DLD1 (cell line): ENCODE data around the gene TSPAN32.

Experiments used
- in situ Hi-C: cut with HindIII; loops from 2 replicates; pipeline ENCODE4 v1.10.0; 2017; ENCODE audit warnings: low sequenced_read_pairs

The TSPAN32 gene

DNA sequence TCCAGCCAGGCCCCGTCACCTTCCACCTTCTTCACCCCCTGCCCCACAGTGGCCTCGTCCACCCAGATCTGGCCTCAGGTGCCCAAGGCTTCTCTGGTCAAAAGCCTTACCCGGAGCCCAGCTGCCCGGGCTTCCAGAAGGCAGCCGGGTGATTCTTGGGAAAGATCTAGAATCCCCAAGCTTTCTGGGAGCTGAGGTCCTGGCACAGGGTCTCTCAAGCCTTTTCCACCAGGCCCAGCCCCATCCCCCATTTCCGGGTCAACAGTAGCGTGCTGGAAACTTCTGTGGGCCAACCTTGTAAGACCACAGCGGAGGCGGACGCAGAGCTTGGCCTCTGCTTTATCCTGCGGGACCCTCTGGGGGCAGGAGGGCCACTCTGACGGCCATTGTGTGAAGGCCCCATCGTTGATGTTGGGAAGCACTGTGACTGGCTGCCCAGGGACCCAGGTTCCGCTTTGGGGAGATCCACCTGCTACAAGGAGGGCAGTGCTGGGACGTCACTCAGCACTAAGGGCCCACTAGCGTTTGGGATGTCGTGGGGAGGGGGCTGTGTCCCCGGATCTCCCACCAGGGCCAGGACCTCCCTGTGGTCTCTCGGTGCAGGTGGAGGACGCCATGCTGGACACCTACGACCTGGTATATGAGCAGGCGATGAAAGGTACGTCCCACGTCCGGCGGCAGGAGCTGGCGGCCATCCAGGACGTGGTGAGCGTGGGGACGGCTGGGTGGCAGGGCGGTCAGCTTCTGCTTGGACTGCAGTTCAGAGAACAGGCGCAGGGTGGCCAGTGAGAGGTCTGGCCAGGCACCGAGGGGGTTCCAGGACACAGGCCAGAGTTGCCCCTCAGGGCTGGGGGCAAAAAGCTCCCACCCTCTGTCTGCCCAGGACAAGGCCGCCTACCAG lies 11.5 kb downstream of the TSPAN32 start:
- in situ Hi-C loops: no loop called here

DNA sequence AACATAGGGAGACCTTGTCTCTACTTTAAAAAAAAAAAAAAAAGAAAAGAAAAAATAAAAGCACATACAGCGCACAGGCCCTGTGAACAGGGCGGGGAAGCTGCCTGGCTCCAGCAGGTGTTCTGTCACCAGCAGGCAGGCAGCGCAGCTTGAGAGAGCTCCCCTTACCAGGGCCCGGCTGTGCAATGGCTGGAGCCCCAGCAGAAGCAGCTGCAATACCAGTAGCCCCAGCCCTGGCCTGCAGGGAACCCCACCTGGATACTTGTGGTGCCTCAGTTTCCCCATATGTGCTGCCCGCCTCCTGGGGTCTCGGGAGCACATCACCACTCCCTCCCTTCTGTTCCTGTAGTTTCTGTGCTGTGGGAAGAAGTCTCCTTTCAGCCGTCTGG lies 12.3 kb downstream of the TSPAN32 start:
- in situ Hi-C loops: no loop called here

- in situ Hi-C loops: no loop called here
These were observed 12.9 kb downstream of the TSPAN32 start for GRCh38 chr11:2314525-2315394.

DNA sequence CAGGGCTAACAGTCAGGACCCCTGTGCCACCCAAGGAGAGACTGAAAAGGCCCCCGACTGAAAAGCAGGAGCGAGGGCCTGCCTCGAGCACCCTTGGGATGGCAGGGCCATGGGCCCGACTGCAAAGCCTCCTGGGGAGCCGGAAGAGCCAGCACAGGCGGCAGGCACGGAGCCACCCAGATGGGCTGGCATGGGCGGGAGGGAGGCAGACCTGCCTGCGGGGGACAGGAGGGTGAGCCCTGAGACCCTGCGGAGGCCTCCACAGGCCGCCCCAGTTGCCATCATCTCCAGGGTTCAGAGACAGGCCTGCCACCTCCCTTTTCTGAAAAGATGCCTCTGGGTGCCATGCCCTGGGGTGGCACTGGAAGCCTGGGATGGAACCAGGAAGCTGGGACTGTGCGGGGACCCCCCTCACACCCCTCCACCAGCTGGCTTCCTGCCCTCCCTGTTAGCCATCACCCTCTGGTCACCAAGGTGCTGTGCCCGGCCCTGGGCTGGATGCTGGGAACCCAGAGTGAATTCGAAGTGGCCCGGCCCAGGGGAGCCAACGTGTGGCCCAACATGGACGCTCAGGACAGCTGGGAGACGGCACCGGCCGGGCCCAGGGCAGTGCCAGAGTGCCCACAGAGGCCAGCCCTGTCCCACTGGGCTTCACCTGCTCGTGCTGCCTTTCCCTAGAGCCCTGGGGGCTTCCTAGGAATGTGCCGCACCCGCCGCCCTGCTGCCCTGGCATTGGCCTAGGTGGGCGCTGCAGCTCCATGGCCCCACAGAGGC lies 13.8 kb downstream of the TSPAN32 start:
- in situ Hi-C loops: no loop called here

DNA sequence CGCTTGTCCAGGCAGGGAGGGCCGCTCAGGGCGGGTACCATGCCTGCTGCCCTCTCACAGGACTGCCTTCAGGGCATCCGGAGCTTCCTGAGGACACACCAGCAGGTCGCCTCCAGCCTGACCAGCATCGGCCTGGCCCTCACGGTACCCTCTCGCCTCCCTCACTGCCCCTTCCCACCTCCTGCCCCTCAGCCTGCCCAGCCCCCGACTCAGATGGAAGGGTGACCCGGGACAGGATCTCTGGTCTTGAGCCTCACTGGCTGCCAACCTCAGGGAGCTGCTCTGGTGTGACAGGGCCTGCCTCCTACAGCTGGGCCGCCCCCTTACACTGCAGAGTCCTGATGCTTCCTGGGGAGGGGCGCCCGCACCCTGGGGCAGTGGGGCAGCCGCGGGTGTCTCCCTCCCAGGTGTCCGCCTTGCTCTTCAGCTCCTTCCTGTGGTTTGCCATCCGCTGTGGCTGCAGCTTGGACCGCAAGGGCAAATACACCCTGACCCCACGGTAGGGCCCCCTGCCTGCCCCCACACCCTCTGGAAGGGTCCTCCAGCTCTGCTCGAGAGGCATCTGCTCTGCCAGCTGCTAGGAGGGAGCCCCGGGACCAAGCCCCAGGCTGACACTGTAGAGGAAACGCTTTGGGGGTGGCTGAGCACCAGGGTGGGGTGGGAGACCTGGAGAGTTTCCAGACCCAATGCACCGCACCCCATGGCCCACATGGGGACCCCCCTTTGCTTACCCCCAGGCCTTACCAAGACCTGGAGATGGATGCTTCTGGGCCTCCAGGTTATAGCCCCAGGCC lies 14.6 kb downstream of the TSPAN32 start:
- in situ Hi-C loops: no loop called here

DNA sequence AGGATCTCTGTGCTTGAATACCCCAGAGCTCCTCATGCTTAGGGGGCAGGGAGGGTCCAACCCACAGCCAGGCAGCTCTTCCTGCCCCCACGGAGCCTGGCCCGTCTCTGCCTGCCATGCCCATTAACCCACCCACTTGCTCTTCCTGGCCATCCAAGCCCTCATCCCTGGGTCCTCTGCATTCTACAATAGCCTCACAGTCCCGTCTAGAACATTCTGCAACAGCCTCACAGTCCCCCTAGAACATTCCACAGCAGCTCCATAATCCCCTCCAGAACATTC lies 15.1 kb downstream of the TSPAN32 start:
- in situ Hi-C loops: no loop called here

- in situ Hi-C loops: no loop called here
These were observed 15.7 kb downstream of the TSPAN32 start for GRCh38 chr11:2317354-2318050.

- in situ Hi-C loops: no loop called here
These were observed 16.3 kb downstream of the TSPAN32 start for GRCh38 chr11:2318123-2318522.

- in situ Hi-C loops: no loop called here
These were observed 16.9 kb downstream of the TSPAN32 start for GRCh38 chr11:2318707-2319106.

DNA sequence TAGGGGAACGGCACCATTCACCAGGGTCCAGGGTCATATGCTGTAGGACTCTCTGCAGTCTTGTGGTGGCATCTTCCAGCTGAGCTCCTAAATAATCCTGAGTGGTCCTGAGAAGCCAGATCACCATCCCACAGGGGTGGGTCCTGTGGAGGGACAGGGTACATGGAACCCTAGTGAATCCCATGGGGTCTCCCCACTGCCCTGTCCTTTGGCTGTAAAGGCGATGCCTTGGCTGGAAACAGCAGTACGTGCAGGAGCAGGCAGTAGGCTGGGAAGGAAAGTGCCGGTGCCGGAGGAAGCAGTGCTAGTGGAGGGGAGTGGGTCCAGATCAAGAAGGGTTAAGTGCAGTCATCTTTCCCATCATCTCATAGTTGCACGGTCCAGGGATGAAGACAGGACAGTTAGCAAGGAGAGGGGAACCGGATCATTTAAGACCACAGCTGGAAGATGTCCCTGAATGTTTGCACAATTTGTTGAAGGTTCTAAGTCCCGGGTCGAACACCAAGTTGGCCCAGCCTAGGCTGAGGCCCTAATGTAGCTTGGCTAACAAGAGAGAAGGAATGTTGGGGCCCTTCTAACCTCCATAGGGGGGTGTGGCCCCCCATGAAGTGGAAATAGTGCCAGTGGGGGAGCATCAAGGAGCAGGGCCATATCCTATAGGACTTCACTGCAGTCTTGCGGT lies 18.1 kb downstream of the TSPAN32 start:
- in situ Hi-C loops: no loop called here

DNA sequence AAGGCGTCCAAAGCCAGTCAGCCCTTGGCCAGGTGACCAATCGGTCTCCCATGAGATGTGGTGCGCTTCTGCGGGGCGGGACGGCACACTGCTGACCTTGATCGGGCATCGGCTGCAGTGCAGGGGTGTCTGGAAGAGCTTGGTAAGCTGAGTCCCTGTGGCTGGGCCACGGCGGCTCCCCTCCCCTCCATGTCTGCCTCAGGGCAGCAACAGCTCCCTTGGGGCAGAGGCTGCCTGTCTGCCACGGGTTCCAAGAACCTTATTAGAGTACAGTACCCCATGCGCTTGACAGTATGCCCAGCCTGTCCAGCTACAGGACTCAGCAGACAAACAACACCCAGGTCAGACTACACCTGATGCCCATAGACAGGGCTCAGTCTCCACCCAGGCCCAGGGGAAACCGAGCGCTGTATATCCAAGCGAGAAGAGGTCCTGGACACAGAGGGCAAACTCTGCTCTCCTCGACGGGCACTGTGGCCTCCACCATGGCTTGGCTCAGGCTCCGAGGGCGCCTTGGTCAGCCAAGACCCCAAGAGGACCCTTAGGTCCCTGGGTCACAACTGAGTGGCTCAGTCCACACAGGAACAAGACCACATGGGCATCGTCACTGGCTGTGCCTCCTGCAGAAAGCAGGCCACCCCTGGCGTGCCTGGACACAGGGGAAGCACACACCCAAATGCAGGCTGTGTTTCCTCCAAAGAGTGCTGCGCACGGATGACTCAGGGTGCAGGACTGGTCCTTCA lies 18.9 kb downstream of the TSPAN32 start:
- in situ Hi-C loops: no loop called here

GRCh38 chr11:2321311-2321683 lies 19.5 kb downstream of the TSPAN32 start:
- in situ Hi-C loops: no loop called here

DNA sequence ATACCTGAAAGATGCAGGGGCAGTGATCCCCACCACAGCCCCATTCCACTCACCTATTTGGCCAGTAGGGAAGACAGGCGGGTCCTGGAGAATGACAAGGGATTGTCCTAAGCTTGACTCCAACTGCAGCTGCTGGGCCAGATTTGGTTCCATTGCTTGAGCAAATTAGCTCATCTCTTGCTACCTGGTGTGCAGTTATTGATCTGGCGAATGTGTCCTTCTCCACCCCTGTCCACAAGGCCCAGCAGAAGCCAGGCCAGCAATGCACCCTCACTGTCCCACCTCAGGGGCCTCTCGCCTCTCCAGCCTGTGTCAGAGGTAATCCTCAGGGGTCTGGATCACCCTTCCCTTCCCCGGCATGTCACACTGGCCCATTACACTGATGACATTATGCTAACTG lies 23.3 kb downstream of the TSPAN32 start:
- in situ Hi-C loops: loop anchor here (5.0 to 25.0 kb wide), 2 partner anchors 143 to 187 kb away; no protein-coding TSS in a partner anchor

DNA sequence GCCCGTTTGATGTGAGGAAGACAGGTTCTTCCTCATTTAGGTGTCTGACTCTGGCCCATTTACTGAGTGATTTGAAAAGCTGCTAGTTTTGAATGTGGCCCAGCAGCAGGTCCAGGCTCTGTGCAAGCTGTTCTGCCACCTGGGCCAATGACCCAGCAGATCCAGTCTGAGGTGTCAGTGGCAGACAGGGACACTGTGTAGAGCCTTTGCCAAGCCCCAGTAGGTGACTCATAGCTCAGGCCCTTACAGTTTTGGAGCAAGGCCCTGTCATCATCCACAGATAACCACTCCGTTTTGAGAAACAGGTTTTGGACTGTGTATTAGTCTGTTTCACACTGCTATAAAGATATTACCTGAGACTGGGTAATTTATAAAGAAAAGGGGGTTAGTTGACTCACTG lies 23.9 kb downstream of the TSPAN32 start:
- in situ Hi-C loops: loop anchor here (5.0 to 25.0 kb wide), 2 partner anchors 143 to 187 kb away; no protein-coding TSS in a partner anchor

GRCh38 chr11:2327032-2327431 lies 25.2 kb downstream of the TSPAN32 start:
- in situ Hi-C loops: loop anchor here (5.0 to 25.0 kb wide), 2 partner anchors 145 to 185 kb away; no protein-coding TSS in a partner anchor

GRCh38 chr11:2328021-2328420 lies 26.2 kb downstream of the TSPAN32 start:
- in situ Hi-C loops: loop anchor here (5.0 to 25.0 kb wide), 2 partner anchors 146 to 184 kb away; no protein-coding TSS in a partner anchor

- in situ Hi-C loops: loop anchor here (5.0 to 25.0 kb wide), 2 partner anchors 147 to 183 kb away; no protein-coding TSS in a partner anchor
These were observed 27.0 kb downstream of the TSPAN32 start for GRCh38 chr11:2328656-2329354.

- in situ Hi-C loops: loop anchor here (5.0 to 25.0 kb wide), 2 partner anchors 147 to 183 kb away; no protein-coding TSS in a partner anchor
These were observed 27.7 kb downstream of the TSPAN32 start for GRCh38 chr11:2329551-2329950.
